HG03064 (cell line): Measurements from ENCODE around the gene LKAAEAR1.

Experiments
- ATAC-seq: cut with Tn5 transposase; IDR thresholded peaks from one replicate; pipeline ENCODE4 v1.9.1; 2021; ENCODE audit warnings: low read depth; ENCODE audit not compliant: unreplicated experiment

Gene LKAAEAR1

DNA sequence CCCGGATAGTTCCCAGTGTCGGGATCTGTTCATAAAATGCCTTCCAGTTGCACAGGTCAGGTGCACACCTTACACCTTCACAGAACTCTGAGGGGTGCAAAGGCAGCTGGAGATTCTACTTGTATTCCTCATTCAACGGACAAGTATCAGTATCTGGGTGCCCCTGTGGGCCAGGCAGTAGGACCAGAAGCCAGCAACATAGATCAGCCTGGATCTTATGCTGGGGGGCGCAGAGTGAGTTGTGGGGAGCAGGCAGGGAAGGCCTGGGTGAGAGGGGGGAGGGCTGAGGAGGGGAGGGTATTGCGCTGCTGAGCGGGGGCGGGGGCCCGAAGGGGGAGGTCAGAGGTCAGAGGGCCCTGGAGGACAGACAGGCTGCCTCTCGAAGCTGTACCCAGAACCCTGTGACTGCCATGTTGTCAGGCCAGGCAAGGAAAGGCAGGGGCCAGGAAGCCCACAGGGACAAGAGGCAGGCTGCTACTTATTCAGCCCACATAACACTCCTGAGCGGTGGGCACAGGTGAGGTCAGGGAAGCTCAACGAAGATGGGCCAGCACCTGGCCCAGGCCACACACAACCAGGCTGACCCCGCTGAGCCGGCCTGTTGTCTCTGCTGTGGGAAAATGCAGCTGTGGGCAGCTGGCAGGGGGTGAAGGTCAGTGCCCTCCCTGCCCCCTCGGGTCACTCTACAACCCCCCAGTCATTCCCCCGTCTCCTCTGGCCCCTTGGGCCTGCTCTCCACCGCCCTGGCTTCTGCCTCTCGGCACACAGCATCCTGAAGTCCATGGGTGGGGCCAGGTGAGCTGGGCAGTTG is 3.2 kb downstream of the LKAAEAR1 start:
- no peak for ATAC-seq

- ATAC-seq: no peak
These were observed 4.0 kb downstream of the LKAAEAR1 start, which contains the start of gene OPRL1 for GRCh38 chr20:64080013-64080812. OPRL1 (plus strand) TSS chr20:64080082; CDS start chr20:64092721, 12,639 bp downstream.

DNA sequence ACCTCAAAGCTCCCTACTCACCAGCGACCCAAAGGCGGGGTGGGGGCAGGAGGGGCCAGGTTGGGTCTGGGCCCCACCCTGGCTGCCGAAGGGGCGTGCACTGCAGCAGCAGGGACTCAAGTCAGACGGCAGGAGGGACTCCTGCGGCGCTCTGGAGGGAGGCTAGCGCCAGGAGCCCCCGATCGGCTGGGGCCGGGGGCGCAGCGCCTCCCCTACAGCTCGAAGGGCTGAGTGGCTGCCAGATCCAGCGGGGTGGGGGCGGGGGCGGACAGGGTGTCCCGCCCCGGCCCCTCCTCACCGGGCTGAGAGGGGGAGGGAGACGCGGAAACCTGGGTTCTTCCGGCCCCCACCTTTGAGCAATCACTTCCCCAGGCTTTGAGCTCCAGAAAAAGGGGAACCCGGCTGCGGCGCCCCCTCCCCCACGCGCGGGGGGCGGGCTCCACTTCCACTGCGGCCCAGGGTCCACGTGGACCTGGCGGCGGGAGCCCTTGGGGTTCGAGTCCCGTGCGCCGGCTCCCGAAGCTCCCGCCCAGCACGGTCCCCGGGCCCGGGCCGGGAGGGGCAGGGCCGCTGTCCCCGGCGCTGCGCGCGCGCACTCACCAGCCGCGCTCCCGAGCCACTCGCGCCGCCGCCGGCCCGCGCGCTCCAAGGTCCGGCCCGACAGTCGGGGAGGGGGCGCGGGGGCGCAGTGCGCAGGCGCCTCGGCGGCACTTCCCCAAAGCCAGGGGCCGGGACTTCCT is 4.8 kb downstream of the LKAAEAR1 start, which contains the start of gene RGS19:
Gene RGS19 (minus strand): TSS at position 246 of the 740 bp plus-strand sequence. CDS start 2,632 bp downstream, outside the sequence.
- no peak for ATAC-seq

DNA sequence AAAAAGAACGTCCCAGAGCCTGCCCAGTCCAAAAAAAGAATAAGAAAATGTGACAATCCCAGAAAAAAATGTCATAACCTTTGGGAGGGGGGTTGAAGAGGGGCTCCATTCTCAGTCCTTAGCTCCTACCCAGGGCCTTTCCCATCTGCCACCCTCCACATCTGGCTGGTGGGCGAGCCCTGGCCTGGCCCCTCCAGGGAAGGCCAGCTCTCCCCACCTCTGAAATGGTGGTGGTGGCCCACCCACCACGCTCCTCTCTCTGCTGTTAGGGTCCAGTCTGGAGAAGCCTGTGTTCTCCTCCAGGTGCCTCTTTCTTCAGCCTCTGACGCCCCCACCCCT is 5.3 kb downstream of the LKAAEAR1 start:
- ATAC-seq: no peak

DNA sequence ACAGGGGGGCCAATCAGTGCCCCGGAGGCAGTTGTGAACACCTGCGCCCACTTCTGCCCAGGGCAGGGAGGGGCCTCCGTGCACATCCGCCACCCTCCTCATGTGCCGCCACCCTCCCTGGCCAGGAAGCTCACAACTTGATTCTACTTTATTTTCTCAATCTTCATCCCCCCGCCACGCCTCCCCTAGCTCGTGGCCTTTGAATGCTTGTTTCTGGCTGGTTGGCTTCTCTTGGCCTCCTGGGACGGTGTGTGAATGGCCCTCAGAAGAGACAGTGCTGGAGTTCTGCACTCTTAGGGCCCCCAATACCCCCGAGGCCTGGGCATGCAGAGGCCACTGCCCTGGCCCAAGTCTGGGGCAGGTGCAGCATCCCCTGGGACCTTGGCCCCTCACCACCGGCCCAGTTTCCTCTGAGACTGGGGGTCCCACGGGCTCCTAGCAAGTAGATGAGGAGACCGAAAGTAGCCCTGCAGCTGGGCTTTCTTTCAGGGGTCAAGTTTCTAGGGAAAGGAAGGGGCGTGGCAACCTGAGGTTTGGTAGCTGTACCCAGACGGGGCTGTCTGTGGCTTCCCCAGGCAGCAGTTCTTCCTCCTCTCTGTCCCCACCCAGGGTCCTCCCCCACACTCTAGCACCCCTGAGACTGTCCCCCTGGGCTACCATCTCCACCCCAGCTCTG is 6.2 kb downstream of the LKAAEAR1 start:
- no peak for ATAC-seq

GRCh38 chr20:64077541-64077875 is 6.7 kb downstream of the LKAAEAR1 start:
- no peak for ATAC-seq

DNA sequence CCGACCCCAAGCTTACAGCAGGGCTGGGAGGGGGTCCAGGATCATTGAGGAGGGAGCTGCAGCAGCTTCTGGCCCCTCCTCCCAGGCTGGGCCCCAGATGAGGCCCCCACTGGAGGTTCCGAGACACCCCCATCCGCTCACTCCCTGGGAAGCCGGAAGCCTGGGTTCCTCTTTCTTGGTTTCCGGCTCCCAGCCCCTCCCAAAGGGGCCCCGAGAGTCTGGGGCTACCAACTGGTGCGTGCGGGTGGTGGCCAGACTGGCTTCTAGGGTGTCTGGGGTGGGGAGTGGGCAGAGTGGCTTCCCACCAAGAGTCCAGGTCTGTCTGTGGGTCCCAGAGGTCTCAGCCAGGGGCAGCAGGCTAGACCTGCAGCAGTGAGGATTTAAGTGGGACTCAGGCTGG is 7.1 kb downstream of the LKAAEAR1 start:
- ATAC-seq: peak; percentile 32

- ATAC-seq: no peak
These were observed 7.9 kb downstream of the LKAAEAR1 start for GRCh38 chr20:64076061-64076997.

DNA sequence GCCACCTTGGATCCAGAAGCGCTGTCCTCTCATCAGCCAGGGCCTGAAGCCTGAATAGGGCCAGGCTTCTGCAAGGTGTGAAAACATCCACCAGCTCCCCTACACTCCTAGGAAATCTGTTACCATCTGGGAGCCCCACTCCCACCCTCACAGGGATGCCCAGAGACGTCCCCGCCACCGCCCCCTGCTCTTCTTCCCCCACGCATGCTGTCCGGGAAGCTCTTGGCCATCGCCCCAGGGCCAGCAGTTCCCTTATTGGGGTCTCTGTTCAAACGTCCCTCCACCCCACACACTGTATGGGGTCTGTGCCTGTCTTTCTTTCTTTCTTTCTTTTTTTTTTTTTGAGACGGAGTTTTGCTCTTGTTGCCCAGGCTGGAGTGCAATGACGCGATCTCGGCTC is 8.6 kb downstream of the LKAAEAR1 start:
- no peak for ATAC-seq

DNA sequence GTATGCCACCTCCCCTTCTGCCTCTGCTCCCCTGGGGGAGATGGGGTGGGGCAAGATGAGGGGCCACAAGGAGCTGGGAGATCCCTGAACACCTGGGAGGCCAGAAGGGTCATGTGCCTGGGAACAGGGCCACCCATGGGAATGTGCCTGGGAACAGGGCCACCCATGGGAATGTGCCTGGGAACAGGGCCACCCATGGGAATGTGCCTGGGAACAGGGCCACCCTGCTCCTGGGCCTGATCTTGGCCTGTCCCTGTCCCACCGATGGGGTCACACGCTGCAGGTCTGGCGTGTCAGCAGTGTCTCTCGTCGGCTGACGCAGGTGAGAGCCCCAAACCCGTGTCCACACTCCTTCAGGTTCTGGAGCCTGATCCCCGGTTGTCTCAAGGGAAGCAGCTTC is 9.2 kb downstream of the LKAAEAR1 start:
- ATAC-seq: no peak

GRCh38 chr20:64074184-64074789 is 9.9 kb downstream of the LKAAEAR1 start:
- no peak for ATAC-seq

DNA sequence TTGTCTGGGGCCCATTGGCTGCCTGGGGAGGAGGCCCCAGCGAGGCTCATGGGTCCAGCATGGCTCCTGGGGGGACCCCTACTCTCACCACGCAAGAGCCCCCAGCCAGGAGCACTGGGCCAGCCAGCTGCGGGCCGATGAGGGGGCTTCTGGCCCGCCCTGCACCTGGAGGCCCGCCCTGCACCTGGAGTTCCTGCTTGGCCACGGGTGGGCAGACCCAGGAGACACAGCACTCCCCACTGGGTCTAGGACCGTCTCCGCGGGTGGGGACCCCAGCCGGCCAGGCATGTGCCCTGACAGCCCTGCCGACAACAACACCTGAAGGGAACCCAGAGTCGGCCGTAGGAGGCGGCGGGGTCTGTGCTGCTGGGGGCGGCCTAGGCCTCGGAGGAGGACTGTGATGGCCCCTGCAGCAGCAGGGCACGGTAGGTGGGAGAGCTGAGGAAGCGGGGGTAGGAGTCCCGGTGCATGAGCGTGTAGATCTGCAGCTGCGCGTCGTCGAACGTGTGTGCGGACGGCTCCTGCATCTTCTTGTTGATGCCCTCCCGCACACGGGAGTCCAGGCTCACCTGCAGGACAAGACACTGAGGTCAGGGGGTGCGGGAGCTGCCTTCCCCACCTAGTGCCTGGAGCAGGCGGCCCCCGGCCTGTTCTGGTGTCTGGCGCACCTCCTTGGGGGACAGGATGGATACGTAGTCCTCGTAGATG is 10.6 kb downstream of the LKAAEAR1 start:
- ATAC-seq: no peak

DNA sequence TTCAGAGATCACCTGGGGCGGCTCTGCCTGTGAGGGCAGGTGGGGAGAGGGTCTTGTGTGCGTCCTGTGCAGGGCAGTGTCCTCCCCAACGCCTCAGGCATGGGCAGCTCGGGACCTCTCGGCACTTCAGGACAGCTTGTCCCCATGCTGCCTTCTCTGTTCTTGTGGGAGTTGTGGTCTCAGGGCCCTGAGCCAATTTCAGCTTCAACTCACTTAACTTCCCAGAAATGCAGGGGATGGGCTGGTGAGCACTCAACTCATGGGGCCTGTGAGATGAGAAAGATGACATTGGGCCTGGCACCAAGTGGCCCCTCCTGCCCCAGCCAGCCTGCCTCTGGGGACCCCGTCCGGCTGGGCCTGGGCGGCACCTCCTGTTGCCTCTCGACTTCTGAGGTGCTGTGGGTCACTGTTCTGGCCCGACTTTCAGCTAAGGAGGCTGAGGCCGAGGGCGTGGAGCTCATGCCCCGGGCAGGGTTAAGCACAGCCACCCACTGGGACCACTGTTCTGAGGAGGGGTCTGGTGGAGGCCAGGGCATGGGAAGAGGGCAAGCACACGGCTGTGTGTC is 11.6 kb downstream of the LKAAEAR1 start:
- ATAC-seq: no peak

GRCh38 chr20:64071341-64072332 is 12.6 kb downstream of the LKAAEAR1 start:
- ATAC-seq: no peak

DNA sequence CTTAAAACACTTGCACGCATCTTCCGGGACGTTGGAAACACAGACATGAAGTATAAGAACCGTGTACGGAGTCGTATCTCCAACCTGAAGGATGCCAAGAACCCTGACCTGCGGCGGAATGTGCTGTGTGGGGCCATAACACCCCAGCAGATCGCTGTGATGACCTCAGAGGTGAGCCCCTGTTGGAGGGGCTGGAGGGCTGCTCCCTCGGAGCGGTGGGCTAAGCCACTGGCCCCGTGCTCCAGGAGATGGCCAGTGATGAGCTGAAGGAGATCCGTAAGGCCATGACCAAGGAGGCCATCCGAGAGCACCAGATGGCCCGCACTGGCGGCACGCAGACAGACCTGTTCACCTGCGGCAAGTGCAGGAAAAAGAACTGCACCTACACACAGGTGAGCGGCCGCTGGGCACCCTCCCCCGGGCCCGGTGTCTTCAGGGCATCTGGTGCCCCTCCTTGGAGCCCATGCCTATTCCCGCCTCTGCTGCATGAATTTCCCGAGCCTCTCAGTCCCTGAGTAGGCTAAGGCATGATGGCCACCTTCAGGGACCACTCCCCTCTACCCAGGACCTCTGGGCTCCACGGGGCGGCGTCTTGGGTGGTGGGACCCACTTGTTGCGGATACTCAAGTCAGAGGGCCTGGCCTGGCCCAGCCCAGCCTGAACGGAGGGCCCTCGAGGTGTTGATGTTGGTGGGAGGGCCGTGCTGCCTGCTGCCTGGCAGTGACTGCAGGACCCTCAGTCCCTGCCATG is 13.8 kb downstream of the LKAAEAR1 start:
- no peak for ATAC-seq

GRCh38 chr20:64069614-64070243 is 14.5 kb downstream of the LKAAEAR1 start:
- no peak for ATAC-seq
